Spleen (tissue), 11 donors: ENCODE results near the gene MCL1. TPM values are rescaled to one million over a fixed set of nuclear protein-coding genes. Genes with fewer than 3 reads are reported as not detected.
A peak's percentile ranks its signal among the peaks of the same experiment; 100 is the strongest.

Source experiments
- DNase-seq: peaks from one replicate; pipeline ENCODE4 v3.0.0-alpha.2; 2020
- H3K27ac ChIP-seq, 8 donors: fragments of 200-600 bp; sonication (generic) in 7 of 8; 1 replicate in 4 of 8; 2 replicates in 4 of 8; pipeline versions ENCODE4 v1.5.0 to v1.8.0; 2016 to 2021; ENCODE audit warnings: inconsistent platforms in 4 of 8, mild to moderate bottlenecking in 4 of 8, moderate library complexity in 1 of 8
- H3K27me3 ChIP-seq, 7 donors: fragments of 200-600 bp; sonication (generic) in 6 of 7; replicated peaks in 1 of 7; 1 replicate in 4 of 7; 2 replicates in 3 of 7; pipeline versions ENCODE4 v1.5.0 to v1.8.0; 2016 to 2021; ENCODE audit warnings: inconsistent platforms in 3 of 7, mild to moderate bottlenecking in 1 of 7
- H3K36me3 ChIP-seq, 6 donors: fragments of 200-600 bp; sonication (generic) in 5 of 6; 1 replicate in 4 of 6; 2 replicates in 2 of 6; pipeline versions ENCODE4 v1.5.0 to v1.8.0; 2016 to 2021; ENCODE audit warnings: inconsistent platforms in 2 of 6
- H3K4me1 ChIP-seq, 6 donors: fragments of 200-600 bp; sonication (generic) in 5 of 6; 1 replicate in 3 of 6; 2 replicates in 3 of 6; pipeline versions ENCODE4 v1.5.0 to v1.8.0; 2016 to 2021; ENCODE audit warnings: inconsistent platforms in 3 of 6
- H3K4me3 ChIP-seq, 8 donors: fragments of 200-600 bp; sonication (generic) in 7 of 8; 1 replicate in 4 of 8; 2 replicates in 4 of 8; pipeline versions ENCODE4 v1.5.0 to v1.8.0; 2016 to 2021; ENCODE audit warnings: inconsistent platforms in 4 of 8, mild to moderate bottlenecking in 4 of 8, moderate library complexity in 2 of 8
- H3K9me3 ChIP-seq, 8 donors: fragments of 200-600 bp; sonication (generic) in 7 of 8; 1 replicate in 4 of 8; 2 replicates in 4 of 8; pipeline versions ENCODE4 v1.5.0 to v1.8.0; 2016 to 2021; ENCODE audit warnings: inconsistent platforms in 4 of 8
- POLR2A ChIP-seq, 3 donors: fragments of 450-650 bp; IDR thresholded peaks; one replicate each; pipeline ENCODE4 v1.5.1; 2017; ENCODE audit warnings: antibody characterized with exemption in 3 of 3, mild to moderate bottlenecking in 1 of 3
- POLR2AphosphoS5 ChIP-seq, 3 donors: sonication (generic); formaldehyde crosslinking; IDR thresholded peaks; one replicate each; pipeline ENCODE4 v1.5.1; 2017; ENCODE audit warnings: antibody characterized with exemption in 3 of 3
- WGBS, 5 donors: extraction: QIAGEN DNeasy Blood & Tissue Kit in 3 of 5; methylation state at CpG; one replicate each; pipeline versions ENCODE4 v1.1.5 to v1.1.7; 2013 to 2018; 5-methylcytosine and 5-hydroxymethylcytosine counted together
- intact Hi-C: fragments of 100-400 bp; cut with DNase I; formaldehyde crosslinking; loops from one replicate; pipeline ENCODE4 v1.15.0; 2023; ENCODE audit warnings: low total_unique reads
- polyA plus RNA-seq, 3 donors: library from polyadenylated mRNA; stranded (reverse); fragments of 200-250 nt; gene quantifications; one replicate each; pipeline ENCODE4 v1.2.1, GENCODE V29; 2013
- total RNA-seq, 7 donors: library from RNA; depleted of rRNA in 3 of 7; stranded (reverse); fragments of >200 nt in 3 of 7; fragmentation: NEBNext Ultra II Directional in 4 of 7; extraction: Animal tissue kit (Norgen Biotek cat#: 25700) in 4 of 7; gene quantifications; one replicate each; pipeline versions ENCODE4 v1.1.0 to v1.2.1, GENCODE V29; 2016 to 2021
- TF ChIP-seq, protein P1 (sequence below), 11 experiments: fragments of 200-600 bp in 7 of 11; fragments of 450-650 bp in 4 of 11; sonication (generic) in 4 of 11; IDR thresholded peaks in 8 of 11; conservative IDR thresholded peaks in 3 of 11; 1 replicate in 7 of 11; 2 replicates in 4 of 11; pipeline versions ENCODE4 v1.4.0 to v1.8.0; 2016 to 2021; ENCODE audit warnings: antibody characterized with exemption in 11 of 11, inconsistent platforms in 4 of 11, mild to moderate bottlenecking in 1 of 11
- donor health status: healthy with polysubstance abuse.
- donor health status: DM: no; HTN: no; CAD: no; lungs with moderate emphysema.
- donor health status: DM: no; HTN: no; CAD: no.
- donor health status: Bipolar disorder and iron deficiency.
- donor health status: healthy.
- donor health status: DM: no; HTN: no; CAD: no.
- donor health status: DM: yes; HTN: yes; CAD: no.

MCL1 gene
- total and polyA plus RNA-seq, 10 donors = 75.8 to 435 (median 299) TPM

- TF ChIP-seq, protein P1, sequence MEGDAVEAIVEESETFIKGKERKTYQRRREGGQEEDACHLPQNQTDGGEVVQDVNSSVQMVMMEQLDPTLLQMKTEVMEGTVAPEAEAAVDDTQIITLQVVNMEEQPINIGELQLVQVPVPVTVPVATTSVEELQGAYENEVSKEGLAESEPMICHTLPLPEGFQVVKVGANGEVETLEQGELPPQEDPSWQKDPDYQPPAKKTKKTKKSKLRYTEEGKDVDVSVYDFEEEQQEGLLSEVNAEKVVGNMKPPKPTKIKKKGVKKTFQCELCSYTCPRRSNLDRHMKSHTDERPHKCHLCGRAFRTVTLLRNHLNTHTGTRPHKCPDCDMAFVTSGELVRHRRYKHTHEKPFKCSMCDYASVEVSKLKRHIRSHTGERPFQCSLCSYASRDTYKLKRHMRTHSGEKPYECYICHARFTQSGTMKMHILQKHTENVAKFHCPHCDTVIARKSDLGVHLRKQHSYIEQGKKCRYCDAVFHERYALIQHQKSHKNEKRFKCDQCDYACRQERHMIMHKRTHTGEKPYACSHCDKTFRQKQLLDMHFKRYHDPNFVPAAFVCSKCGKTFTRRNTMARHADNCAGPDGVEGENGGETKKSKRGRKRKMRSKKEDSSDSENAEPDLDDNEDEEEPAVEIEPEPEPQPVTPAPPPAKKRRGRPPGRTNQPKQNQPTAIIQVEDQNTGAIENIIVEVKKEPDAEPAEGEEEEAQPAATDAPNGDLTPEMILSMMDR (IDR thresholded peaks at IDR 0.05 in 8 of 11, conservative IDR thresholded peaks at IDR 0.05 in 3 of 11) = peak; percentile 46 to 88 (median 80)
- TF ChIP-seq POLR2A (IDR thresholded peaks at IDR 0.05) (no peak), POLR2AphosphoS5 (IDR thresholded peaks at IDR 0.05) (peak in 1 of 3 donors; percentile 69)
- peaks cover 20 to 86% (median 43%) of the 10 kb centered on the region in 6 donors for H3K4me1 ChIP-seq
- peaks cover 6 to 97% (median 57%) of the 10 kb centered on the region in 6 donors for H3K36me3 ChIP-seq
- H3K27me3 ChIP-seq = no peaks in the 10 kb centered on the region
- H3K9me3 ChIP-seq = no peaks in the 10 kb centered on the region
- H3K4me3 ChIP-seq = peak overlapping the region in 1 of 8 donors; percentile 27
- 41 to 53% (median 46%) methylated on average over 8 of the region's 8 CpGs for WGBS, 5 donors
- peak overlapping the region; percentile 42 to 97 (median 68) for H3K27ac ChIP-seq
- no peak for DNase-seq
- intact Hi-C loops = loop anchor here (2.0 to 5.0 kb wide), 2 partner anchors 39 to 61 kb away; no protein-coding TSS in a partner anchor
Observed at GRCh38 chr1:150621497-150622302, 42.3 kb upstream of the MCL1 start.

- Histone ChIP-seq H3K36me3 (peaks cover 2 to 95% (median 52%) of the 10 kb centered on the region in 6 donors), H3K27me3 (no peaks in the 10 kb centered on the region), H3K9me3 (no peaks in the 10 kb centered on the region), H3K4me1 (peaks cover 20 to 86% (median 44%) of the 10 kb centered on the region in 6 donors), H3K27ac (peak overlapping the region; percentile 42 to 97 (median 68)), H3K4me3 (no peak overlapping the region)
- WGBS, 5 donors = 95 to 98% (median 97%) methylated on average over 2 of the region's 2 CpGs
- DNase-seq = no peak
- TF ChIP-seq, protein P1 (IDR thresholded peaks at IDR 0.05 in 8 of 11, conservative IDR thresholded peaks at IDR 0.05 in 3 of 11) = no peak
- no peak for TF ChIP-seq POLR2AphosphoS5 (IDR thresholded peaks at IDR 0.05)
- no peak for TF ChIP-seq POLR2A (IDR thresholded peaks at IDR 0.05)
- intact Hi-C loops = loop anchor here (2.0 to 5.0 kb wide), 2 partner anchors 39 to 60 kb away; no protein-coding TSS in a partner anchor
Observed at GRCh38 chr1:150620919-150621318, 41.5 kb upstream of the MCL1 start.

DNA sequence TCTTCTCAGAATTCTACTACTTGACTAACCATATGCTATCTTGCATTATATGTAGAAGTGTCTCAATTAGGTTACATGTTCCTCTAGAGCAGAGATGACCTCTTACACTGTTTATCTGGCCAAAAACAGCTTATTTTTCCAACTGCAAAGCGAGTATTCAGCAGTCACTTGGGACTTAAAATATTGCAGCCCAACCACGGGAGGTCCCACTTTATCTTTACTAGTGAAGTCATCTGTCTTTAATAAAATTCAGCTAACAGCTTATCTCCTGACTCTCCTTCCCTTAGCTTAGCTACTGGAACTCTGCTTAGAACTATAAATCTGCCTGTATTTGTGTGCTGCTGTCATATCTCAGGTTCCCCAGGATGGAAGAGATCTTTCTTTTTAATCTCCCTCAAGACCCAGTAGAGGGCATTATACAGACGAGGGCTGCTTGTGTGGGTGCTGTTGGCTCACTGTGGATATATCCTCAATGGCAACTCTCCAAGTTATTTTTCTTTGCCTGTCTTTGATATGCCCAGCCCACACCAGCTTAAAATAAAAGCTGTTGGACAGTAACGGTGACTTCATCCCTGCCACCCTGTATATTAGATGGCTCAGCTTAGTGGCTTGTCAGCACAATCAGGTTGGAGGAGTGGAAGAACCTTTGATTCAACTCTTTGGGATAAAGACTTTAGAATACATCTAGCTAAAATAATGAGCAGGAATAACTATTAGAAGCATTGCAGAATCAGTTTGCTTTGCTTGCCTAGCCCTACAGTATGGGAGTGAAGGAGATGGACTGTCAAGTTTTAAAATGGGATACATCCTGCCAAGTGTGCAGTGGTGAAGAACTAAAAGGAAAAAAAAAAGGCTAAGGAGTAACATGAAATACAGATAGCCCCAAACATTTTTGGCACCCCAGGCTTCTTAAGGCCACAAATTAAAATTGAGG lies 40.4 kb upstream of the MCL1 start:
- Histone ChIP-seq H3K27me3 (no peaks in the 10 kb centered on the region), H3K9me3 (no peaks in the 10 kb centered on the region), H3K4me3 (peak overlapping the region in 1 of 8 donors; percentile 4), H3K27ac (peak overlapping the region in 7 of 8 donors; percentile 0 to 97 (median 68)), H3K36me3 (peaks cover 0 to 91% (median 44%) of the 10 kb centered on the region in 6 donors), H3K4me1 (peaks cover 20 to 93% (median 54%) of the 10 kb centered on the region in 6 donors)
- TF ChIP-seq, protein P1 (IDR thresholded peaks at IDR 0.05 in 8 of 11, conservative IDR thresholded peaks at IDR 0.05 in 3 of 11) = peak in 4 of 11 experiments; percentile 5 to 36 (median 21)
- TF ChIP-seq POLR2AphosphoS5 (IDR thresholded peaks at IDR 0.05) = peak in 1 of 3 donors; percentile 60
- TF ChIP-seq POLR2A (IDR thresholded peaks at IDR 0.05) = no peak
- DNase-seq = no peak
- WGBS, 5 donors = 33 to 49% (median 39%) methylated on average over 4 of the region's 4 CpGs
- intact Hi-C loops = loop anchor here (2.0 to 5.0 kb wide), 2 partner anchors 38 to 59 kb away; no protein-coding TSS in a partner anchor
